HCT116 (cell line): ENCODE measurements around the gene NTHL1.

Experiments used
- EGR1 ChIP-seq: IDR thresholded peaks from 2 replicates; pipeline ENCODE4 v1.6.1; 2012; ENCODE audit warnings: low read depth
- POLR2A ChIP-seq: IDR thresholded peaks from 2 replicates; pipeline ENCODE4 v1.7.0; 2011; ENCODE audit warnings: borderline replicate concordance; ENCODE audit not compliant: insufficient read depth, insufficient read length; ENCODE audit errors: extremely low read depth
- POLR2AphosphoS5 ChIP-seq: IDR thresholded peaks from 2 replicates; pipeline ENCODE4 v1.6.1; 2011; ENCODE audit warnings: mild to moderate bottlenecking, low read depth, low read length, moderate library complexity
- RAD21 ChIP-seq: IDR thresholded peaks from 2 replicates; pipeline ENCODE4 v1.6.1; 2012; ENCODE audit warnings: low read depth, mild to moderate bottlenecking
- YY1 ChIP-seq: IDR thresholded peaks from 2 replicates; pipeline ENCODE4 v1.6.1; 2011; ENCODE audit warnings: low read length, low read depth, moderate library complexity, mild to moderate bottlenecking; ENCODE audit not compliant: insufficient replicate concordance; ENCODE audit errors: extremely low read depth
- ZBTB33 ChIP-seq: IDR thresholded peaks from 2 replicates; pipeline ENCODE4 v1.6.1; 2011; ENCODE audit warnings: mild to moderate bottlenecking, low read length, moderate library complexity; ENCODE audit not compliant: insufficient replicate concordance; ENCODE audit errors: extremely low read depth
- ZFX ChIP-seq: fragments of 450-650 bp; IDR thresholded peaks from 2 replicates; pipeline ENCODE4 v1.6.1; 2017
- ZNF274 ChIP-seq: fragments of 200-500 bp; sonication (Bioruptor generic); IDR thresholded peaks from 2 replicates; pipeline ENCODE4 v1.6.1; 2014; ENCODE audit warnings: mild to moderate bottlenecking, low read depth, low read length, inconsistent platforms
- TF ChIP-seq, protein P1 (sequence below), 3 experiments: fragments of 200-600 bp in 1 of 3; sonication (generic) in 1 of 3; IDR thresholded peaks in 2 of 3; conservative IDR thresholded peaks in 1 of 3; 2 replicates each; pipeline ENCODE4 v1.5.1; 2012 to 2017; ENCODE audit warnings: low read depth in 2 of 3, low read length in 2 of 3, antibody characterized with exemption in 1 of 3, borderline replicate concordance in 1 of 3, control low read depth in 1 of 3, mild to moderate bottlenecking in 1 of 3, mixed read lengths in 1 of 3, mixed run types in 1 of 3, moderate library complexity in 1 of 3; ENCODE audit not compliant: insufficient read depth in 1 of 3
- TF ChIP-seq, protein P2 (sequence below): IDR thresholded peaks from 2 replicates; pipeline ENCODE4 v1.6.1; 2012
- TF ChIP-seq, protein P3 (sequence below): IDR thresholded peaks from 2 replicates; pipeline ENCODE4 v1.6.1; 2012

DNA sequence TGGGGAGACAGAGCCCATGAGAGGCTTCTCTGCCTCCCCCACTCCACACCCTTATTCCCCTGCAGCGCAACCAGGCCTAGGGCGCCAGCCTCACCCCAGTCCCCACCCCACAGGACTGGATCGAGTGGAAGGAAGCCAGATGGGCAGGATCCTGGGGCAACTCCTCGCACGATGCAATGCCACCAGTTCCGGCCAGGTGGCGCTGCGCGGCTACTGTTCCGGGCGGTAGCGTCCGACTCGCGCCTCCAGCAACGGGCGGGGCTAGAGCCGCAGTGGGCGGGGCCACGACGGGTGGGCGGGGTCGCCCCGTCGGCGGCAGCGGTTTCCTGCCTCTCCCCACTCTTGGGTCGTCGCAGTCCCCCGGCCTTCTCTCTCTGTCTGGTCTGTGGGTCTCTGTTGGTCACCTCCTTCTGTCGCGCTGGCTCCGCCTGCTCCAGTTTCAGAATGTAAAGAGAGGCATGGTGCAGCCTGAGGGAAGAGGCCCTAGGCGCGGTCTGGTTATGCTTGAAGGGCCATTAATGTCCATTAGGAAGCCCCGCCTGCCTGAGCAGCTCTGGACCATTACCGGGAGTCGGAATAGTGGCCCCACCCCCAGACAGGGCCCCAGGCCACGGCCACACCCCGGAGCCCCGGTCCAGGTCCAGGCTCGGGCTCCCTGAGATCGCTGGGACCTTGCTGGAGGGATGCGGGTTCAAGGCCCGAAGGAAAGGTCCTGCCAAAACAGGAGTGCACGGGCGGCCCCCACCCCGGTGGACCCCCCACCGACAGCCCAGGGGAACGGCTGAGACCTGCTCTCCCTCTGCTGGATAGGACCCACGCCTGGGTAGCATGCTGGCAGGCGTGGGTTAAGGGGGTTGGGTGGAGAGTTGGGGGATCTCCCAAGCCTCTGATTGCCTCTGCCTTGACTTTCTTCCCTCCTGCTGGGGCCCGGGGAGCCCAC, 24.3 kb downstream of the NTHL1 start:
- TF ChIP-seq, protein P1, sequence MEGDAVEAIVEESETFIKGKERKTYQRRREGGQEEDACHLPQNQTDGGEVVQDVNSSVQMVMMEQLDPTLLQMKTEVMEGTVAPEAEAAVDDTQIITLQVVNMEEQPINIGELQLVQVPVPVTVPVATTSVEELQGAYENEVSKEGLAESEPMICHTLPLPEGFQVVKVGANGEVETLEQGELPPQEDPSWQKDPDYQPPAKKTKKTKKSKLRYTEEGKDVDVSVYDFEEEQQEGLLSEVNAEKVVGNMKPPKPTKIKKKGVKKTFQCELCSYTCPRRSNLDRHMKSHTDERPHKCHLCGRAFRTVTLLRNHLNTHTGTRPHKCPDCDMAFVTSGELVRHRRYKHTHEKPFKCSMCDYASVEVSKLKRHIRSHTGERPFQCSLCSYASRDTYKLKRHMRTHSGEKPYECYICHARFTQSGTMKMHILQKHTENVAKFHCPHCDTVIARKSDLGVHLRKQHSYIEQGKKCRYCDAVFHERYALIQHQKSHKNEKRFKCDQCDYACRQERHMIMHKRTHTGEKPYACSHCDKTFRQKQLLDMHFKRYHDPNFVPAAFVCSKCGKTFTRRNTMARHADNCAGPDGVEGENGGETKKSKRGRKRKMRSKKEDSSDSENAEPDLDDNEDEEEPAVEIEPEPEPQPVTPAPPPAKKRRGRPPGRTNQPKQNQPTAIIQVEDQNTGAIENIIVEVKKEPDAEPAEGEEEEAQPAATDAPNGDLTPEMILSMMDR (IDR thresholded peaks at IDR 0.05 in 2 of 3, conservative IDR thresholded peaks at IDR 0.05 in 1 of 3; ENCODE audit: borderline replicate concordance in 1 of 3, insufficient read depth in 1 of 3, low read depth in 2 of 3, low read length in 2 of 3) = peak in 2 of 3 experiments; percentile 91 to 92; a peak in 4 of 6 replicates
- TF ChIP-seq YY1 = no peak
- TF ChIP-seq, protein P2, sequence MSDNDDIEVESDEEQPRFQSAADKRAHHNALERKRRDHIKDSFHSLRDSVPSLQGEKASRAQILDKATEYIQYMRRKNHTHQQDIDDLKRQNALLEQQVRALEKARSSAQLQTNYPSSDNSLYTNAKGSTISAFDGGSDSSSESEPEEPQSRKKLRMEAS = no peak
- peak; percentile 68 for TF ChIP-seq POLR2AphosphoS5
- TF ChIP-seq ZBTB33 = no peak
- peak; percentile 35 for TF ChIP-seq POLR2A
- no peak for TF ChIP-seq ZNF274
- TF ChIP-seq, protein P3, sequence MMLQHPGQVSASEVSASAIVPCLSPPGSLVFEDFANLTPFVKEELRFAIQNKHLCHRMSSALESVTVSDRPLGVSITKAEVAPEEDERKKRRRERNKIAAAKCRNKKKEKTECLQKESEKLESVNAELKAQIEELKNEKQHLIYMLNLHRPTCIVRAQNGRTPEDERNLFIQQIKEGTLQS = no peak
- no peak for TF ChIP-seq ZFX
- no peak for TF ChIP-seq EGR1
- TF ChIP-seq RAD21 = no peak
